Mesendoderm (in vitro differentiated cells): ENCODE data around the gene PLEKHG4B.

ENCODE experiments used
- DNase-seq: peaks from one replicate; pipeline ENCODE4 v3.0.0; 2013
- H2AK5ac ChIP-seq: 2 replicates; pipeline ENCODE4 v1.6.1; 2013; ENCODE audit warnings: low read length, inconsistent platforms
- H2BK120ac ChIP-seq: 2 replicates; pipeline ENCODE4 v1.6.1; 2013; ENCODE audit warnings: low read depth, mild to moderate bottlenecking, low read length, moderate library complexity, mixed read lengths
- H2BK15ac ChIP-seq: replicated peaks from 2 replicates; pipeline ENCODE4 v1.6.1; 2013; ENCODE audit warnings: low read depth, mild to moderate bottlenecking, moderate library complexity
- H2BK5ac ChIP-seq: 2 replicates; pipeline ENCODE4 v1.6.1; 2013; ENCODE audit warnings: low read length, inconsistent platforms
- H3K18ac ChIP-seq: 2 replicates; pipeline ENCODE4 v1.6.1; 2013; ENCODE audit warnings: mild to moderate bottlenecking, low read length, mixed read lengths
- H3K23ac ChIP-seq: one replicate; pipeline ENCODE4 v1.6.1; 2013; ENCODE audit warnings: low read length
- H3K27ac ChIP-seq: 2 replicates; pipeline ENCODE4 v1.5.1; 2013; ENCODE audit warnings: low read depth, mild to moderate bottlenecking, inconsistent platforms, low read length, moderate library complexity
- H3K27me3 ChIP-seq: 2 replicates; pipeline ENCODE4 v1.6.1; 2013; ENCODE audit warnings: low read length, control low read depth, mild to moderate bottlenecking, inconsistent platforms; ENCODE audit not compliant: insufficient read depth, poor library complexity
- H3K36me3 ChIP-seq: 2 replicates; pipeline ENCODE4 v1.6.1; 2013; ENCODE audit warnings: low read length, inconsistent platforms; ENCODE audit not compliant: control insufficient read depth, insufficient read depth
- H3K4ac ChIP-seq: one replicate; pipeline ENCODE4 v1.6.1; 2013; ENCODE audit warnings: low read depth, mild to moderate bottlenecking, low read length, moderate library complexity
- H3K4me1 ChIP-seq: 2 replicates; pipeline ENCODE4 v1.6.1; 2013; ENCODE audit warnings: low read depth, low read length, inconsistent platforms; ENCODE audit not compliant: control insufficient read depth
- H3K4me2 ChIP-seq: 2 replicates; pipeline ENCODE4 v1.6.1; 2013; ENCODE audit warnings: low read length
- H3K4me3 ChIP-seq: 2 replicates; pipeline ENCODE4 v1.5.1; 2013; ENCODE audit warnings: mild to moderate bottlenecking, low read length
- H3K56ac ChIP-seq: one replicate; pipeline ENCODE4 v1.6.1; 2013; ENCODE audit warnings: low read length
- H3K79me1 ChIP-seq: 2 replicates; pipeline ENCODE4 v1.6.1; 2013; ENCODE audit warnings: low read length, inconsistent platforms
- H3K79me2 ChIP-seq: 2 replicates; pipeline ENCODE4 v1.6.1; 2013; ENCODE audit warnings: mild to moderate bottlenecking, low read length; ENCODE audit not compliant: control insufficient read depth, insufficient read depth
- H3K9ac ChIP-seq: 2 replicates; pipeline ENCODE4 v1.6.1; 2013; ENCODE audit warnings: low read length, inconsistent platforms
- H4K5ac ChIP-seq: one replicate; pipeline ENCODE4 v1.6.1; 2013; ENCODE audit warnings: low read length
- H4K8ac ChIP-seq: one replicate; pipeline ENCODE4 v1.6.1; 2013; ENCODE audit warnings: low read depth, mild to moderate bottlenecking, control low read depth, low read length, moderate library complexity
- WGBS: extraction: QIAGEN DNeasy Blood & Tissue Kit; methylation state at CpG from one replicate; pipeline ENCODE4 v1.1.7; 2013; ENCODE audit warnings: low lambda C conversion rate, missing lambda C conversion rate; ENCODE audit not compliant: insufficient coverage; ENCODE audit errors: extremely low coverage; 5-methylcytosine and 5-hydroxymethylcytosine counted together

Gene PLEKHG4B

GRCh38 chr5:170971-171800, 79.2 kb downstream of the PLEKHG4B start:
- WGBS: no CpG with 5 or more reads among the region's 37 CpGs
- H2BK120ac ChIP-seq: no peak overlapping the region
- H2BK15ac ChIP-seq: no peak overlapping the region
- no peak overlapping the region for H3K27ac ChIP-seq
- H2BK5ac ChIP-seq: no peak overlapping the region
- peaks cover 8% of the 10 kb centered on the region for H3K36me3 ChIP-seq
- no peaks in the 10 kb centered on the region for H3K79me2 ChIP-seq
- H3K4me2 ChIP-seq: no peak overlapping the region
- no peaks in the 10 kb centered on the region for H3K79me1 ChIP-seq
- no peak for DNase-seq
- no peak overlapping the region for H3K4me3 ChIP-seq
- H4K8ac ChIP-seq: no peak overlapping the region
- no peak overlapping the region for H3K56ac ChIP-seq
- no peak overlapping the region for H3K4ac ChIP-seq
- H3K18ac ChIP-seq: no peak overlapping the region
- no peak overlapping the region for H2AK5ac ChIP-seq
- no peaks in the 10 kb centered on the region for H3K27me3 ChIP-seq
- no peak overlapping the region for H4K5ac ChIP-seq
- no peak overlapping the region for H3K23ac ChIP-seq
- no peaks in the 10 kb centered on the region for H3K4me1 ChIP-seq
- no peak overlapping the region for H3K9ac ChIP-seq

DNA sequence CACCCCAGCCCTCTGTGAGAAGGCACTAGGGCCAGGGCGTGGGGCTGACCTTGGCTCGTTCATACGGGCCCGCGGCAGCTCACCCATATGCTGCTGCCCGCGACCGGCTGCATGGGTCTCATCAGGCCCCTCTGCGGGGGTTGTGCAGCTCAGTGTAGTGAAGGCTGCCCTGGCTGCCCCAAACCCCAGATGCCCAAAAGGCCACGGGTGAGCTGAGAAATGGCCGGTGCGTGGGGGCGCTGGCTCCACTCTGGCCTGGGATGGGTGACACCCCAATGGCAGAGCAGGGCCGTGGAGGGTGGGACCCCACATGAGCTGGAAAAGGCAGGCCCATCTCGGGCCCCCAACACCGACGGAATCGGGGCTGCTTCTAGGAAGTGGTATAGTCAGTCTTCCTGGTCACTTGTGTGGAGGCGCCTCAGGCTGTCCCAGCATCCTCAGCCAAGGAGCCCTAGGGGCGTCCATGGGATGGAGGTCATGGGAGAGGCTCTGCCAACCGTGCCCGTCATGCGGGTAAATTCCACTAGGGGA, 79.9 kb downstream of the PLEKHG4B start:
- H2BK15ac ChIP-seq: no peak overlapping the region
- H2BK5ac ChIP-seq: no peak overlapping the region
- H2AK5ac ChIP-seq: no peak overlapping the region
- no peak overlapping the region for H3K18ac ChIP-seq
- H3K9ac ChIP-seq: no peak overlapping the region
- H3K4me3 ChIP-seq: no peak overlapping the region
- no peak overlapping the region for H3K56ac ChIP-seq
- no peak overlapping the region for H3K4me2 ChIP-seq
- H2BK120ac ChIP-seq: no peak overlapping the region
- no peak overlapping the region for H4K8ac ChIP-seq
- H3K27me3 ChIP-seq: no peaks in the 10 kb centered on the region
- H3K79me1 ChIP-seq: no peaks in the 10 kb centered on the region
- DNase-seq: no peak
- no peak overlapping the region for H3K23ac ChIP-seq
- H3K36me3 ChIP-seq: peaks cover 8% of the 10 kb centered on the region
- H4K5ac ChIP-seq: no peak overlapping the region
- H3K4me1 ChIP-seq: no peaks in the 10 kb centered on the region
- no peaks in the 10 kb centered on the region for H3K79me2 ChIP-seq
- no peak overlapping the region for H3K27ac ChIP-seq
- WGBS: no CpG with 5 or more reads among the region's 23 CpGs
- no peak overlapping the region for H3K4ac ChIP-seq

GRCh38 chr5:172421-172820, 80.5 kb downstream of the PLEKHG4B start:
- no peak overlapping the region for H2BK120ac ChIP-seq
- H2BK15ac ChIP-seq: no peak overlapping the region
- H3K36me3 ChIP-seq: peaks cover 8% of the 10 kb centered on the region
- no peak overlapping the region for H3K27ac ChIP-seq
- no peaks in the 10 kb centered on the region for H3K4me1 ChIP-seq
- H4K8ac ChIP-seq: no peak overlapping the region
- no peak for DNase-seq
- H2AK5ac ChIP-seq: no peak overlapping the region
- H3K56ac ChIP-seq: no peak overlapping the region
- no peak overlapping the region for H3K4ac ChIP-seq
- H3K79me2 ChIP-seq: no peaks in the 10 kb centered on the region
- H3K4me2 ChIP-seq: no peak overlapping the region
- no CpG with 5 or more reads among the region's 13 CpGs for WGBS
- H3K27me3 ChIP-seq: no peaks in the 10 kb centered on the region
- H3K18ac ChIP-seq: no peak overlapping the region
- no peak overlapping the region for H2BK5ac ChIP-seq
- H3K4me3 ChIP-seq: no peak overlapping the region
- no peaks in the 10 kb centered on the region for H3K79me1 ChIP-seq
- no peak overlapping the region for H4K5ac ChIP-seq
- no peak overlapping the region for H3K9ac ChIP-seq
- H3K23ac ChIP-seq: no peak overlapping the region

- no CpG with 5 or more reads among the region's 17 CpGs for WGBS
- H3K36me3 ChIP-seq: peaks cover 8% of the 10 kb centered on the region
Observed at GRCh38 chr5:172841-173251, 80.9 kb downstream of the PLEKHG4B start.

GRCh38 chr5:173392-174290, 81.7 kb downstream of the PLEKHG4B start:
- no peaks in the 10 kb centered on the region for H3K79me2 ChIP-seq
- no CpG with 5 or more reads among the region's 22 CpGs for WGBS
- DNase-seq: no peak

More at GRCh38 chr5:172841-173251, 80.9 kb downstream of the PLEKHG4B start:
- H3K18ac ChIP-seq: no peak overlapping the region
- H3K27me3 ChIP-seq: no peaks in the 10 kb centered on the region
- no peak overlapping the region for H2BK15ac ChIP-seq
- H3K79me1 ChIP-seq: no peaks in the 10 kb centered on the region
- H3K4me1 ChIP-seq: no peaks in the 10 kb centered on the region
- no peak overlapping the region for H2AK5ac ChIP-seq
- H3K4ac ChIP-seq: no peak overlapping the region
- no peak for DNase-seq
- no peak overlapping the region for H3K56ac ChIP-seq
- H3K27ac ChIP-seq: no peak overlapping the region
- H2BK5ac ChIP-seq: no peak overlapping the region
- no peak overlapping the region for H3K9ac ChIP-seq
- no peak overlapping the region for H3K4me3 ChIP-seq
- H4K8ac ChIP-seq: no peak overlapping the region
- no peak overlapping the region for H4K5ac ChIP-seq
- no peaks in the 10 kb centered on the region for H3K79me2 ChIP-seq
- no peak overlapping the region for H3K23ac ChIP-seq
- H3K4me2 ChIP-seq: no peak overlapping the region
- no peak overlapping the region for H2BK120ac ChIP-seq

More at GRCh38 chr5:173392-174290, 81.7 kb downstream of the PLEKHG4B start:
- H3K79me1 ChIP-seq: no peaks in the 10 kb centered on the region
- no peak overlapping the region for H3K27ac ChIP-seq
- no peak overlapping the region for H3K18ac ChIP-seq
- no peaks in the 10 kb centered on the region for H3K4me1 ChIP-seq
- H4K5ac ChIP-seq: no peak overlapping the region
- peaks cover 8% of the 10 kb centered on the region for H3K36me3 ChIP-seq
- H4K8ac ChIP-seq: no peak overlapping the region
- no peak overlapping the region for H2BK5ac ChIP-seq
- H2AK5ac ChIP-seq: no peak overlapping the region
- H3K4me2 ChIP-seq: no peak overlapping the region
- no peak overlapping the region for H3K9ac ChIP-seq
- H3K4me3 ChIP-seq: no peak overlapping the region
- H3K23ac ChIP-seq: no peak overlapping the region
- no peak overlapping the region for H3K56ac ChIP-seq
- no peak overlapping the region for H2BK15ac ChIP-seq
- no peak overlapping the region for H3K4ac ChIP-seq
- H3K27me3 ChIP-seq: no peaks in the 10 kb centered on the region
- no peak overlapping the region for H2BK120ac ChIP-seq
